ENCODE data around the gene DUSP23. TPM values are rescaled to one million over a fixed set of nuclear protein-coding genes. Genes with fewer than 3 reads are reported as not detected.
A peak's percentile ranks its signal among the peaks of the same experiment; 100 is the strongest.

Gene DUSP23
- polyA plus RNA-seq, 4 donors = 11.2 to 31.0 (median 24.2) TPM

GRCh38 chr1:159783724-159784123, 3.0 kb downstream of the DUSP23 start:
- no peak for DNase-seq (ENCODE audit: low read depth in 4 of 4, low spot score in 3 of 4)

- no peak for DNase-seq (ENCODE audit: low read depth in 4 of 4, low spot score in 3 of 4)
These were observed 5.7 kb downstream of the DUSP23 start for GRCh38 chr1:159786465-159786864.

GRCh38 chr1:159786966-159787365, 6.2 kb downstream of the DUSP23 start:
- no peak for DNase-seq (ENCODE audit: low read depth in 4 of 4, low spot score in 3 of 4)

DNA sequence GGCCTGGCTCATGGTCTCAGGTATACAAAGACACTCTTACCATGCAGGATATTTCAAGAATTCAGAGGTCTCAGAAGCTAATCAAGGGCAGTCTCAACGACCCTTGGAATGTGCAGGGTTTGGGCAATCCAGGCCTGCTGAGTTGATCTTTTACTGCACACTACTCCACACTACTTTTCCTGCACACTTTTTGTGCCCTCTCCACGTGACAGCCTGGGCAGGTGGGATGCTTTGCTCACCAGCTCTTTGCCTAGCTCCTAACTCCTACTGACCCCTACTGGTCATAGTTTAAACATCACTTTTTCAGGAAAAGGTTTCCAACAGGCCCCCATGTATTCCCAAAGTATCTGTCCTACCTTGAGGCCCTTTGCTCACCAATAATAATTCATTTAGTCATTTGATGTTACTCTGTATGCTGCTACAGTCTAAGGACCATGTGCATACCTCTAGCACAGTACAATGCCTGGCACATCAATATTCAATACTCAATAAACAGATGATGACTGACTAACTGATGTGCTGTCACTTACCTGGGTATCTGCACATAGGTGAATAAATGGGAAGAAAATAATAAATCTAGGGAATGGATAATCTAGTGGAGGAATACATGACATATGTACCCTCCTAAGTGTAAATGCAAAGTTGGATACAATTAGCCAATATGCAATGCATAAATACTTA, 9.6 kb downstream of the DUSP23 start:
- peak in 3 of 4 donors; percentile 6 to 36 (median 15) for DNase-seq (ENCODE audit: low read depth in 4 of 4, low spot score in 3 of 4)

DNA sequence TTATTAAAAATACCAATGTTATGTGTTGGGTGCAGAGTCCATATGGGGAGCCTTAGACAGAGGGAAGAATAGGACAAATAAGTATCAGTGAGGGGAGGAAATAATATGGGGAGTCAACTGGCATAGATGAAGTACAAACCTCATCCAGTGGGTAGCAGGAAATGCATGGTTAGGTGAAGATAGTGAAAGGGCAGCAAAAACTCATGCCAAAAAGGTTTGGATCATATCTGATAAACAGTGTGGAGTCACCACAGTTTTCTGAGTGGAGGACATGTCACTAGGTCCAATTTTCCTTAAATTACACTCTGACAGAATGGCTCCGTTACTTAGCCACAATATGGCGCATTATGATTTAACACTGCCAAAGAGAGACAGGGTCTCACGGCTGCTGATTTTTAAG, 10.3 kb downstream of the DUSP23 start:
- no peak for DNase-seq (ENCODE audit: low read depth in 4 of 4, low spot score in 3 of 4)

DNA sequence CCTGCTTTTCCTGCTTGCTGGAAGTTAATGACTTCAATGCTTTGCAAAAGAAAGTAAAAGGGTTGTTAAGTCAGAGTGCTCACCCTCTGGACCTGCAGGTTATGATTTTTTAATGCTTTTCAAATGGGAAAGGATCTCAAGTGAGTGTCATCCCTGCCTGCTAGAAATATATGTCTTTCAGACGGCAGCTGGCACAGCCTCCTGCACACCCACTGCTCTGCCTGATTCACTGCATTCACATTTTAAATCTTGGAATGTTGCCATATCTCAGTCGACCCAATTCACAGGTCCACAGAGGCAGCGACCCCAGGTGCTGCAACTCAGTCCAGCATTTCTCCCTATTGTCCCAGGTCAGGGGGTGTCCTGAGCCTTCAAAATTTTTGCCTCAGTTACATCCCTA, 10.7 kb downstream of the DUSP23 start:
- DNase-seq (ENCODE audit: low read depth in 4 of 4, low spot score in 3 of 4) = no peak

- no peak for DNase-seq (ENCODE audit: low read depth in 4 of 4, low spot score in 3 of 4)
These were observed 14.8 kb downstream of the DUSP23 start for GRCh38 chr1:159795534-159795933.

DNA sequence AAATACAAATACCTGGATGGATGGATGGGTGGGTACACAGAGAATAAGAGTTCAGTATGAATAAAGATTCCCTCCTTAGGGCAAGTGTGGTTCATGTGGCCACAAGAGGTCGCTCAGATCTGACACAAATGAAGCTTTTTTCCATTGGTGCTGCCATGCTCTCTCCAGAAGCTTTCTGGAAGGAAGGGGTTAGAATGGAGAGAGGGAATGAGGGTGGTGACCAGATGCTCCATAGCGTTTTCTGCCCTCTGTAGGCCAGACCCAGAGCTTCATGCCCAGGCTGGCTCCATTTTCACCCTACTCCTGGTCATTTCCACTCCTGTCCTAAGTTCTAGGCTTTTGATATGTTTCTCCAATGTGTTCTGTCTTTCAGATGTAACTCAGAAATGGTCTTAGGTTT, 18.1 kb downstream of the DUSP23 start:
- DNase-seq (ENCODE audit: low read depth in 4 of 4, low spot score in 3 of 4) = peak in 2 of 4 donors; percentile 47 to 51

- no peak for DNase-seq (ENCODE audit: low read depth in 4 of 4, low spot score in 3 of 4)
These were observed 18.8 kb downstream of the DUSP23 start for GRCh38 chr1:159799446-159799985.

DNA sequence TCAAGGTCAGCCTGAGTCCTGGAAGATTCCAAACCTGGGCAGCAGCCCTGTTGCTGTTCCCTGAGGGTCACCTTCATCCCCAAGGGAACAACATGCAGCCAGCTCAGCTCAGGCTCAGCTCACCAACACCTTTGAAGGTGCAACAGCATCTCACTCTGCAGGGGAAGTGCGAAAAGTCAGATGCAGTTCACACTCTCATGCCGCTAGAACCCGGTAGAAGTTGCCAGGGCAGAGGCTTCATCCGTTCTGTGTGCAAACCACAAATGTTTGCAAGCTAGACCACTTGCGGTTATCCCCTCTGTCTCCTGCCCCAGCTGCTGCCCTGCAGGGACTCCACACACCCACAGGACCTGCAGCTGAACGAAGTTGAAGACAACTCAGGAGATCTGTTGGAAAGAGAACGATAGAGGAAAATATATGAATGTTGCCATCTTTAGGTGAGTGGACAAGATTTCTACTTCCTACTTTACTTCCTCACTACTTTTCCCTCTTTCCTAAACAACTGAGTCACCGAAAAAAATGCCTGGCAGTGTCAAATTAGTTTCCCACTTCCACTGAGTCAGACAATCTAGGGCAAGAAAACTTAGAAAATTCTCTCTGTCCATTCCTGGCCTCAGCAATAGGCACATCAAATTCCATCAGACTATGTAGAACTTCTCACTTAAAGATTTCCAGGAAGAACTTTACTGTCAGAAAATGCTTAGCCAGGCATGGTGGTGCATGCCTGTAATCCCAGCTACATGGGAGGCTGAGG, 19.6 kb downstream of the DUSP23 start:
- DNase-seq (ENCODE audit: low read depth in 4 of 4, low spot score in 3 of 4) = no peak

DNA sequence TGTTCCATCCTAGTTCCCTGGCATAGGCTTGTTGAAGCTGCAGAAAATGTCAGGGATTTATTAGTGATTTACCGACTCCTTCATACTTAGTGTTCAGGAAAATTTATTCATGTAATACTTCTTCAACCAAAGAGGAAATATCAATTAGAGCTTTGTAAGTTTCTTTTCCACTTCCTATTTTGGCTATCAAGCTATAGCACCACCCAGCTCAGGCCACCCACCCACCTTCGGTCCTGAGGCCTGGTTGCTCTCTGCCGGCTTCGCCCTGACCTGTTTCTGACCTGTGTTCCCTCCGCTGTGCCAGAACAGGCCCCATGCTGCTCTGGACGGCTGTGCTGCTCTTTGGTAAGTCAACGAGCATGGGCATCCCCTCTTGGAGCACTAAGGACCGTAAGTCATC, 21.3 kb downstream of the DUSP23 start, which contains the start of gene FCRL6:
TSS of gene FCRL6 (plus strand) at position 250 of the 400 bp plus-strand sequence. CDS start at position 315, 65 bp downstream.
- DNase-seq (ENCODE audit: low read depth in 4 of 4, low spot score in 3 of 4) = no peak

GRCh38 chr1:159803956-159804689, 23.4 kb downstream of the DUSP23 start:
- no peak for DNase-seq (ENCODE audit: low read depth in 4 of 4, low spot score in 3 of 4)

DNA sequence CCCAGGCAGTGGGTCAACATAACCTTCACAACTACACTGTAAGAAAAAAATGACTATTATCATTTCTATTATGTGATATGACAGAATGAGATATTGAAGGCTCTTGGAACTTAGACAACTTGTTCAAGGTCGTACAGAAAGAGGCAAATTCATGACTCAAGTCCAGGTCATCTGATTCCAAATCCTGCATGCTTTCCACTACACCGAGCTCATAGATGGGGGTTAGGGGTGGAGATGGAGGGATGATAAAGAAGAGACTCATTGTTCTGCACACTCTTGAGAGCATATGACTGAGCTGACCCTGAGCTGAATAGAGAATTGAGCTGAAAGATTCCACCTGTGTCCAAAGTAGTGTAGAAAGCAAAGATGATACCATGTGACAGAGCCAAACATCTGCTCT, 24.2 kb downstream of the DUSP23 start:
- no peak for DNase-seq (ENCODE audit: low read depth in 4 of 4, low spot score in 3 of 4)

DNA sequence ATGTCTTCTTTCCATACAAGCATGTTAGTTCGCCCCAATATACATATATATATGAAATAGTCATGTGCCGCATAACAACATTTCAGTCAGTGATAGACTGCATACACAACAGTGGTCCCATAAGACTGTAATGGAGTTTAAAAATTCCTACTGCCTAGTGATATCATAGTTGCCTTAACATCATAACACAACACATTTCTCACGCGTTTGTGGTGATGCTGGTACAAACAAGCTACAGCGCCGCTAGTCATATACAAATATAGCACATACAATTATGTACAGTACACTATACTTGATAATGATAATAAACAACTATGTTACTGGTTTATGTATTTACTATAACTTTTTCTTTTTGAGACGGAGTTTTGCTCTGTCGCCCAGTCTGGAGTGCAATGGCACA, 35.2 kb downstream of the DUSP23 start:
- no peak for DNase-seq (ENCODE audit: low read depth in 4 of 4, low spot score in 3 of 4)

- no peak for DNase-seq (ENCODE audit: low read depth in 4 of 4, low spot score in 3 of 4)
These were observed 36.7 kb downstream of the DUSP23 start for GRCh38 chr1:159817276-159818041.

DNA sequence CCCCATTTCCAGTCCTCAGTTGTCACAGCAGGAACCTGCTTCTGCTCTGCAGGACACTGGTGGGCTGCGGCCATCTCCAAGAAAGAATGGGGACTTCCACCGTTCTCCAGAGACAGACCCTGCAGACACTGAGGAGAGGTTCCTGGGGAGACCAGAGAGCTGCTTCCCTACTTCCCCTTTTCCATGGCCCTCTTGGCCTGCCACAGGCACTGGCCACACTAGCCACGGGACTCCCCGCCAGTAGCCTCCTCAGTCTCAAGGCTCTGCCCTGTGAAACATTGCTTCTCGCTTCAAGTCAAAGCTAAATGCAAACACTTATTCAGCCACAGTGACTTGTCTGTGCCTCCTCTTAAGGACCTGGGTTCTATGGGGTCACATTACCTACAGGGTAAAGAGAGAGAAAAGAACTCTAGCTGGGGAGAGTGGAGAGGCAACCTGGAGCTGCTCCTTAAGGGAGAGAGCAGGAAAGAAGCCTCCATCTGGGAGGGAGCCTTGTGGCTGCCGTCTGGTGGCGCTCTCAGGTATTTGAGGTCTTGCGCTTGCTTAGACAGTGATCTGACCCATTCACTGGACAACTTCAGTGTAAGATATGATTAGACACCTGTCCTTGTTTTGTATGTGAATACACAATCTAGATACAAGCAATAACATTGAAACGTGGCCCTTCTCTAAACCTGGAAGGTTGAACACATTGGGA, 40.6 kb downstream of the DUSP23 start:
- DNase-seq (ENCODE audit: low read depth in 4 of 4, low spot score in 3 of 4) = no peak

GRCh38 chr1:159823406-159823805, 42.6 kb downstream of the DUSP23 start:
- DNase-seq (ENCODE audit: low read depth in 4 of 4, low spot score in 3 of 4) = peak in 1 of 4 donors; percentile 55

- no peak for DNase-seq (ENCODE audit: low read depth in 4 of 4, low spot score in 3 of 4)
These were observed 44.8 kb downstream of the DUSP23 start for GRCh38 chr1:159825564-159825963.

- DNase-seq (ENCODE audit: low read depth in 4 of 4, low spot score in 3 of 4) = no peak
These were observed 45.8 kb downstream of the DUSP23 start, which contains the start of gene SLAMF8 for GRCh38 chr1:159826441-159827101. SLAMF8 (plus strand) TSS chr1:159826873; CDS start chr1:159826899, 26 bp downstream.

Measured in left renal pelvis (tissue), 4 donors.